ENCODE data around the gene EPAS1.

Gene EPAS1

DNA sequence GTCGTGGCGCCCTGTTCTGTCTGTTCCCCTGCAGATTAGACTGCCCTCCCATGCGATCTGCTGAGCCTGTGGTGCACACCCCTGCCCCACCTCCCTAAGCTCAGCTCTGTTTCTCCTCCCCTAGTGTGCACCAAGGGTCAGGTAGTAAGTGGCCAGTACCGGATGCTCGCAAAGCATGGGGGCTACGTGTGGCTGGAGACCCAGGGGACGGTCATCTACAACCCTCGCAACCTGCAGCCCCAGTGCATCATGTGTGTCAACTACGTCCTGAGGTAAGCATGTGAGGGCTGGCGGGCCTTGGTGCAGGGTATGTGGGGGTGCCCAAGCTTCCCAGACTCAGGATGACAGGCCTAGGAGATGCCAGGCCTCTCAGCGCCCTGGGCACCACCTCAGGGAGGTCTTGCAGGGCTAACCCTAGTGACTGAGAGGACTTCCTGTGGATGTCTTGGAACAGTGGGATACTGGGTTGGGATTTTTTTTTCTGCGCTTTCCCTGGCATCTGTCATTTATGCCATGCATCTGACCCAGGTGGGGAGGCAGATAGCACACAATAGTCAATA is 78.4 kb downstream of the EPAS1 start (continued):
- TF ChIP-seq, protein P1, sequence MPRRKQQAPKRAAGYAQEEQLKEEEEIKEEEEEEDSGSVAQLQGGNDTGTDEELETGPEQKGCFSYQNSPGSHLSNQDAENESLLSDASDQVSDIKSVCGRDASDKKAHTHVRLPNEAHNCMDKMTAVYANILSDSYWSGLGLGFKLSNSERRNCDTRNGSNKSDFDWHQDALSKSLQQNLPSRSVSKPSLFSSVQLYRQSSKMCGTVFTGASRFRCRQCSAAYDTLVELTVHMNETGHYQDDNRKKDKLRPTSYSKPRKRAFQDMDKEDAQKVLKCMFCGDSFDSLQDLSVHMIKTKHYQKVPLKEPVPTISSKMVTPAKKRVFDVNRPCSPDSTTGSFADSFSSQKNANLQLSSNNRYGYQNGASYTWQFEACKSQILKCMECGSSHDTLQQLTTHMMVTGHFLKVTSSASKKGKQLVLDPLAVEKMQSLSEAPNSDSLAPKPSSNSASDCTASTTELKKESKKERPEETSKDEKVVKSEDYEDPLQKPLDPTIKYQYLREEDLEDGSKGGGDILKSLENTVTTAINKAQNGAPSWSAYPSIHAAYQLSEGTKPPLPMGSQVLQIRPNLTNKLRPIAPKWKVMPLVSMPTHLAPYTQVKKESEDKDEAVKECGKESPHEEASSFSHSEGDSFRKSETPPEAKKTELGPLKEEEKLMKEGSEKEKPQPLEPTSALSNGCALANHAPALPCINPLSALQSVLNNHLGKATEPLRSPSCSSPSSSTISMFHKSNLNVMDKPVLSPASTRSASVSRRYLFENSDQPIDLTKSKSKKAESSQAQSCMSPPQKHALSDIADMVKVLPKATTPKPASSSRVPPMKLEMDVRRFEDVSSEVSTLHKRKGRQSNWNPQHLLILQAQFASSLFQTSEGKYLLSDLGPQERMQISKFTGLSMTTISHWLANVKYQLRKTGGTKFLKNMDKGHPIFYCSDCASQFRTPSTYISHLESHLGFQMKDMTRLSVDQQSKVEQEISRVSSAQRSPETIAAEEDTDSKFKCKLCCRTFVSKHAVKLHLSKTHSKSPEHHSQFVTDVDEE (CRISPR knock-in tag; IDR thresholded peaks at IDR 0.05): no peak
- TF ChIP-seq CSDC2 (CRISPR knock-in tag; IDR thresholded peaks at IDR 0.05): no peak
- TF ChIP-seq ZNF8 (CRISPR knock-in tag; IDR thresholded peaks at IDR 0.05): no peak

DNA sequence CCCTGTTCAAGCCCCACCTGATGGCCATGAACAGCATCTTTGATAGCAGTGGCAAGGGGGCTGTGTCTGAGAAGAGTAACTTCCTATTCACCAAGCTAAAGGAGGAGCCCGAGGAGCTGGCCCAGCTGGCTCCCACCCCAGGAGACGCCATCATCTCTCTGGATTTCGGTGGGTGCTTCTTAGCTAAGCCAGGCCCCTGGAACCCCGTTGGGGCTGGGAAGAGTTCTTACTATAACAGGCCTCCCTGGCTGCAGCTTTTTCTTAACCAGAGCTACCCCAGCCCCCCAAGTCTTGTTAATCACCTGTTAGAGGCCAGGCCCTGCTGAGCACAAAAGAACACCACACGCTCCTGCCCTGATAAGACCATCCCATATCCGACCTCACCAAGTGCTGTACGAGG is 79.4 kb downstream of the EPAS1 start:
- TF ChIP-seq ZNF565 (CRISPR knock-in tag; conservative IDR thresholded peaks at IDR 0.05; ENCODE audit: low read depth): no peak
- no peak for TF ChIP-seq TOX (CRISPR knock-in tag; IDR thresholded peaks at IDR 0.05; ENCODE audit: borderline replicate concordance)
- no peak for TF ChIP-seq ARNTL (CRISPR knock-in tag; IDR thresholded peaks at IDR 0.05; ENCODE audit: borderline replicate concordance, low read depth)
- no peak for TF ChIP-seq ZFP3 (CRISPR knock-in tag; IDR thresholded peaks at IDR 0.05)
- no peak for ATAC-seq

DNA sequence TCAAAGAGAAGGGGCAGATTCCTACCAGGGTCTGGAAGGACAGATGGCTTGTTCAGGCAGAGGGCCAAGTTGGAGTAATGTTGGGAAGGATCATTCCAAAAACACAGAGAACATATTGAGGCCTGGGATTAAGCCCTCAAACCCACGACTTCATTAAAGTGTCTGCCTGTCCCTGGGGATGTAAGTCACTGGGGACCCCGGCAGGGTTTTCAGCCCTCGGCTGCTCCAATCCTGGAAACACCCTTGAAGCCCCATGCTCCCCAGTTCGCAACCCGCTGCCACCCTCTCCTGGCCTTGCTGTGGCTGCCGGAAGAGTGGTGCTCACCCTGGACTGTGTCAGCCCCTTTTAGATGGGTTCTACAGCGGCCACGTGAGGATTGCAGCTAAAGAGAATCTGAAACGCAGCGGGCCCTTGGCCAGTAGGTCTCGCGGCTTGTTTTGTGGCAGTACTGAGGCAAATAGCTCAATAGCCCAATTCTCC is 79.9 kb downstream of the EPAS1 start:
- peak; percentile 23; the same call in 1 of the 3 replicates for ATAC-seq
- TF ChIP-seq, protein P2, sequence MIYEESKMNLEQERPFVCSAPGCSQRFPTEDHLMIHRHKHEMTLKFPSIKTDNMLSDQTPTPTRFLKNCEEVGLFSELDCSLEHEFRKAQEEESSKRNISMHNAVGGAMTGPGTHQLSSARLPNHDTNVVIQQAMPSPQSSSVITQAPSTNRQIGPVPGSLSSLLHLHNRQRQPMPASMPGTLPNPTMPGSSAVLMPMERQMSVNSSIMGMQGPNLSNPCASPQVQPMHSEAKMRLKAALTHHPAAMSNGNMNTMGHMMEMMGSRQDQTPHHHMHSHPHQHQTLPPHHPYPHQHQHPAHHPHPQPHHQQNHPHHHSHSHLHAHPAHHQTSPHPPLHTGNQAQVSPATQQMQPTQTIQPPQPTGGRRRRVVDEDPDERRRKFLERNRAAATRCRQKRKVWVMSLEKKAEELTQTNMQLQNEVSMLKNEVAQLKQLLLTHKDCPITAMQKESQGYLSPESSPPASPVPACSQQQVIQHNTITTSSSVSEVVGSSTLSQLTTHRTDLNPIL (CRISPR knock-in tag; IDR thresholded peaks at IDR 0.05; ENCODE audit: low read depth): no peak
- no peak for TF ChIP-seq OSR1 (CRISPR knock-in tag; IDR thresholded peaks at IDR 0.05)
- TF ChIP-seq TOX (CRISPR knock-in tag; IDR thresholded peaks at IDR 0.05; ENCODE audit: borderline replicate concordance): no peak
- no peak for TF ChIP-seq ZFP3 (CRISPR knock-in tag; IDR thresholded peaks at IDR 0.05)
- no peak for TF ChIP-seq PPARA (CRISPR knock-in tag; IDR thresholded peaks at IDR 0.05; ENCODE audit: borderline replicate concordance)
- no peak for TF ChIP-seq SNAI2 (CRISPR knock-in tag; IDR thresholded peaks at IDR 0.05)
- no peak for TF ChIP-seq ZFP30 (CRISPR knock-in tag; IDR thresholded peaks at IDR 0.05)
- no peak for TF ChIP-seq CSDC2 (CRISPR knock-in tag; IDR thresholded peaks at IDR 0.05)
- TF ChIP-seq, protein P3, sequence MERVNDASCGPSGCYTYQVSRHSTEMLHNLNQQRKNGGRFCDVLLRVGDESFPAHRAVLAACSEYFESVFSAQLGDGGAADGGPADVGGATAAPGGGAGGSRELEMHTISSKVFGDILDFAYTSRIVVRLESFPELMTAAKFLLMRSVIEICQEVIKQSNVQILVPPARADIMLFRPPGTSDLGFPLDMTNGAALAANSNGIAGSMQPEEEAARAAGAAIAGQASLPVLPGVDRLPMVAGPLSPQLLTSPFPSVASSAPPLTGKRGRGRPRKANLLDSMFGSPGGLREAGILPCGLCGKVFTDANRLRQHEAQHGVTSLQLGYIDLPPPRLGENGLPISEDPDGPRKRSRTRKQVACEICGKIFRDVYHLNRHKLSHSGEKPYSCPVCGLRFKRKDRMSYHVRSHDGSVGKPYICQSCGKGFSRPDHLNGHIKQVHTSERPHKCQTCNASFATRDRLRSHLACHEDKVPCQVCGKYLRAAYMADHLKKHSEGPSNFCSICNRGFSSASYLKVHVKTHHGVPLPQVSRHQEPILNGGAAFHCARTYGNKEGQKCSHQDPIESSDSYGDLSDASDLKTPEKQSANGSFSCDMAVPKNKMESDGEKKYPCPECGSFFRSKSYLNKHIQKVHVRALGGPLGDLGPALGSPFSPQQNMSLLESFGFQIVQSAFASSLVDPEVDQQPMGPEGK (CRISPR knock-in tag; IDR thresholded peaks at IDR 0.05; ENCODE audit: borderline replicate concordance): no peak
- TF ChIP-seq BACH2 (CRISPR knock-in tag; IDR thresholded peaks at IDR 0.05; ENCODE audit: borderline replicate concordance): no peak
- no peak for TF ChIP-seq RARB (CRISPR knock-in tag; IDR thresholded peaks at IDR 0.05)
- no peak for TF ChIP-seq ESRRG (CRISPR knock-in tag; IDR thresholded peaks at IDR 0.05)
- TF ChIP-seq, protein P4, sequence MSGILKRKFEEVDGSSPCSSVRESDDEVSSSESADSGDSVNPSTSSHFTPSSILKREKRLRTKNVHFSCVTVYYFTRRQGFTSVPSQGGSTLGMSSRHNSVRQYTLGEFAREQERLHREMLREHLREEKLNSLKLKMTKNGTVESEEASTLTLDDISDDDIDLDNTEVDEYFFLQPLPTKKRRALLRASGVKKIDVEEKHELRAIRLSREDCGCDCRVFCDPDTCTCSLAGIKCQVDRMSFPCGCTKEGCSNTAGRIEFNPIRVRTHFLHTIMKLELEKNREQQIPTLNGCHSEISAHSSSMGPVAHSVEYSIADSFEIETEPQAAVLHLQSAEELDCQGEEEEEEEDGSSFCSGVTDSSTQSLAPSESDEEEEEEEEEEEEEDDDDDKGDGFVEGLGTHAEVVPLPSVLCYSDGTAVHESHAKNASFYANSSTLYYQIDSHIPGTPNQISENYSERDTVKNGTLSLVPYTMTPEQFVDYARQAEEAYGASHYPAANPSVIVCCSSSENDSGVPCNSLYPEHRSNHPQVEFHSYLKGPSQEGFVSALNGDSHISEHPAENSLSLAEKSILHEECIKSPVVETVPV (CRISPR knock-in tag; IDR thresholded peaks at IDR 0.05): no peak
- no peak for TF ChIP-seq ZNF8 (CRISPR knock-in tag; IDR thresholded peaks at IDR 0.05)

DNA sequence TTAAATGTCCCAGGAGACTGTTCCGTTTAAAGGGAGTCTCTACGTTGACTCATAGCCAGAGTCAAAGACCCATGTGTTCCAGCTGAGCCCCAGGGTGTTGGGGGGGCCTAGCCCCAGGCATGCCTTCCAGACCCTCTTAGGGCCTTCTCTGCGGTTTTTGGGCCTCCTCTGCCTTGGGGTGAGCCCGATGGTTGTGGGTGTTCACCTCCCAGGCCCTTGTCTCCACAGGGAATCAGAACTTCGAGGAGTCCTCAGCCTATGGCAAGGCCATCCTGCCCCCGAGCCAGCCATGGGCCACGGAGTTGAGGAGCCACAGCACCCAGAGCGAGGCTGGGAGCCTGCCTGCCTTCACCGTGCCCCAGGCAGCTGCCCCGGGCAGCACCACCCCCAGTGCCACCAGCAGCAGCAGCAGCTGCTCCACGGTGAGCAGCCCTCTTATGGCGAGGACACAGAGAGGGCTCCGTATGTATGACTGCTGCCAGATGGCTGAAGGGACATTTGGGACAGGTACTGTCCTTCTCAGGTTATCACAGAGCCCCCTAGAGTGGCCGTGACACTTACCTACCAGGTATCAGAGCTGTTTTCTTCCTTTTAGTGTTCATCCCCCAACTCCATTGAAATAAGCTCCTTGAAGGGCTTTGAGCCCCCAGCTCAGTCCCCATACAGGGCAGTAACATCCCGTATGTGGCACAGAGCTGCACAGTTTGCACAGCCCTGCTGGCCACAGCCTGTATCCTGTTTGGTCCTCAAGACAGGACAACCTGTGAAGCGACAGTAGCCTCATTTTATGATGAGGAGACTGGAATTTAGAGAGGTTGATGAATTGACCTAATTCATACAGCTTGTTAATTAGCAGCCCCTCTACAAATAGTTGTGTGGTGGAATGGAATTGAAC is 80.7 kb downstream of the EPAS1 start:
- ATAC-seq: no peak
- TF ChIP-seq ZNF8 (CRISPR knock-in tag; IDR thresholded peaks at IDR 0.05) (no peak), BACH2 (CRISPR knock-in tag; IDR thresholded peaks at IDR 0.05; ENCODE audit: borderline replicate concordance) (no peak), SNAI2 (CRISPR knock-in tag; IDR thresholded peaks at IDR 0.05) (no peak), TCF4 (CRISPR knock-in tag; IDR thresholded peaks at IDR 0.05; ENCODE audit: borderline replicate concordance) (no peak), OSR1 (CRISPR knock-in tag; IDR thresholded peaks at IDR 0.05) (no peak), ZFP3 (CRISPR knock-in tag; IDR thresholded peaks at IDR 0.05) (no peak), ZNF565 (CRISPR knock-in tag; conservative IDR thresholded peaks at IDR 0.05; ENCODE audit: low read depth) (no peak)
- TF ChIP-seq, protein P4 (CRISPR knock-in tag; IDR thresholded peaks at IDR 0.05): no peak
- TF ChIP-seq, protein P3 (CRISPR knock-in tag; IDR thresholded peaks at IDR 0.05; ENCODE audit: borderline replicate concordance): no peak
